Measurements from ENCODE around the gene HMGB2. TPM values are rescaled to one million over a fixed set of nuclear protein-coding genes. Genes with fewer than 3 reads are reported as not detected.
A peak's percentile ranks its signal among the peaks of the same experiment; 100 is the strongest.

Gene HMGB2
- total RNA-seq, 1 donor from 2014 or later: 315 TPM

DNA sequence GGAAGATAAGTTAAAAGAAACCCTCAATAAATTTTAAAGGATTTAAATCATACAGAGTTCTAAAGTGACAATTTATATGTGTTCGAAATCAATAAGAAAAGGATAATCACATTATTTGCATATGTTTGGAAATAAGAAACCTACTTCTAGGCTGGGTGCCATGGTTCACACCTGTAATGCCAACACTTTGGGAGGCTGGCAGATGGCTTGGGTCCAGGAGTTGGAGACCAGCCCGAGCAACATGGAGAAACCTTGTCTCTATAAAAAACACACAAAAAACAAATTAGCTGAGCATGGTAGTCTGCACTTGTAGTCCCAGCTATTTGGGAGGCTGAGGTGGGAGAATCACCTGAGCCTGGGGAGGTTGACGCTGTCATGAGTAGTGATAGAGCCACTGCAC lies 28.5 kb upstream of the HMGB2 start:
- Mint-ChIP-seq H3K9me3 (no peaks in the 10 kb centered on the region), H3K4me3 (no peak overlapping the region), H3K27me3 (peaks cover 5% of the 10 kb centered on the region), H3K27ac (no peak overlapping the region), H3K4me1 (peaks cover 24% of the 10 kb centered on the region), H3K36me3 (ENCODE audit: low read depth) (peaks cover 8% of the 10 kb centered on the region)
- no peak for DNase-seq
- intact Hi-C loops (cut with micrococcal nuclease): no loop called here

DNA sequence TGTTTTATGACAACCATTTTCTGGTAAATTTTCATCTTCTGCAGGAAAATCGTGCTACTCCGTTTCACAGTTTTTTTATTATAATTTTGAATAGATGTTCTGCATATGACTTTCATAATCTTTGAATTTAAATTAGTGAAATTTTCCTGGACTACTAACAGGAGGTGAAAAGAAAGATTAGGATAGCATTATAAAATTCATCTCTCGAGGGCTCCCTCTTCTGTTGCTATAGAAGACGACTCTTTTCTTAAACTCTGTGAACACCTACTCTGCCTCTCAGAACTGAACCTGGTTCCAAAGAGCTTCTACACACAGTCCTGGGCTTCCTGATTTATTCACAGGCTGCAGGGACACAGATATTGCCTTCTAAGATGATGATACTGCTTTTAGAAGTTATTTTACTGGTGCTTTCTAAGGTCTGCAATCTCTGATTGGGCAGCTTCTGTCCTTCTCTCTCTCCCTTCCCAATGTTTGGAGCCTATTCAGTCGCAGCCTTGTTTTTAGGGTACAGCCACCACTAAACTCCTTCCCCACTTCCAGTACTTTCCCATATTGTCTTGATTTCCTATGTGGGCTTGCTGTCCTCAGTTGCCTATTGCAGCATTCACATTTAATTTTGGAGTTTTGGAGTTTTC lies 26.5 kb upstream of the HMGB2 start:
- Mint-ChIP-seq H3K4me1 (peaks cover 10% of the 10 kb centered on the region), H3K27me3 (peaks cover 5% of the 10 kb centered on the region), H3K4me3 (no peak overlapping the region), H3K36me3 (ENCODE audit: low read depth) (peaks cover 8% of the 10 kb centered on the region), H3K9me3 (no peaks in the 10 kb centered on the region), H3K27ac (no peak overlapping the region)
- intact Hi-C loops (cut with micrococcal nuclease): no loop called here
- DNase-seq: no peak

DNA sequence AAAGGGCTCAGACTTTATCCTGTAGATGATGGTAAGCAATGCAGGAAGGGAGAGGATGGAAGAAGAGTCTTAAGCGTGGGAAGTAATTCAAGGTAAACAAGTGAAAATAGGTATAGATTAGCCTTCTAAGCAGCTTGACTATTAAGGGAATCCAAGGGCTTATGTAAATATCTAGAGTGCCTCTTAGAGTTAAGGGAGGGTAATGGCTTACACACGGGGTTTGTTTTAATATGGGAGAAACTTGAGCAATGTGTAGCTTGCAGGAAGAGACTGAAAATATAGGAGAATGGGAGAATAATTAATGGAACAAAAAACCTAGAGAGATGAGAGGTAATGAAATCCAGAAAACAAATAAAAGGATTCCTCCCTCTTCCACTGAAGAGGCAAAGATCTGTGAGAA lies 23.8 kb upstream of the HMGB2 start:
- H3K27ac Mint-ChIP-seq: no peak overlapping the region
- H3K4me3 Mint-ChIP-seq: no peak overlapping the region
- DNase-seq: no peak
- H3K27me3 Mint-ChIP-seq: peaks cover 16% of the 10 kb centered on the region
- peaks cover 2% of the 10 kb centered on the region for H3K4me1 Mint-ChIP-seq
- peaks cover 3% of the 10 kb centered on the region for H3K36me3 Mint-ChIP-seq (ENCODE audit: low read depth)
- intact Hi-C loops (cut with micrococcal nuclease): no loop called here
- H3K9me3 Mint-ChIP-seq: no peaks in the 10 kb centered on the region

DNA sequence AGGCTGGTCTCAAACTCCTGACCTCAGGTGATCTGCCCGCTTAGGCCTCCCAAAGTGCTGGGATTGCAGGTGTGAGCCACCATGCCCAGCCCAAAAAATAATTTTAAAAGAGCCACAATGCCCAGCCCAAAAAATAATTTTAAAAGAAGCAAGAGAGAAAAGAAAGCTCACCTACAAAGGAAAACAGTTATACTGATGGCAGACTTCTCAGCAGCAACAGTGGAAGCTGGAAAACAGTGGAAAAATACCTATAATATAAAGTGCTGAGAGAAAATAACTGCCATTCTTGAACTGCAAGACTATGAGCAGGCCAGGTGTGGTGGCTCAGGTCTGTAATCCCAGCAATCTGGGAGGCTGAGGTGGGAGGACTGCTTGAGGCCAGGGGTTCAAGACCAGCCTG lies 13.3 kb upstream of the HMGB2 start:
- Mint-ChIP-seq H3K36me3 (ENCODE audit: low read depth) (peaks cover 8% of the 10 kb centered on the region), H3K4me3 (no peak overlapping the region), H3K27ac (no peak overlapping the region), H3K4me1 (peaks cover 2% of the 10 kb centered on the region), H3K9me3 (peaks cover 4% of the 10 kb centered on the region), H3K27me3 (peaks cover 18% of the 10 kb centered on the region)
- intact Hi-C loops (cut with micrococcal nuclease): no loop called here
- no peak for DNase-seq

DNA sequence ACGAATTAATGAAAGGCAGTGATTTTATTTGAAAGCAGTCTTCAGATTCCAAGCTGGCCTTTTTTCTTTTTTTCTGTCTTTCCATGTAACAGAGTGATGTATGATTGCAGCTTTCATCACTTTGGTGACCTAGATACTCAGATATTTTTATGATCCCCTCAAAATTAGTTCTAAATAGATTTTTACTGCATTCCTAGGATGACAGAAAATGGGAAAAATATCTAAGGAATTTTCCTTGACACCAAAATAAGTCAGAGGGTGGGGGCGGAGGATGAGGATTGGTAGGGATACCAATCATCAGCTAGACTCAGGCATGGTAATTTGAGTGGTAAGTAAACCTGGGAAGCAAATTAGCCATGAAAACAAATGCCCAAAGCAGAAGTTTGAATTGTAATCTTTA lies 11.9 kb upstream of the HMGB2 start:
- no peak overlapping the region for H3K27ac Mint-ChIP-seq
- peaks cover 18% of the 10 kb centered on the region for H3K27me3 Mint-ChIP-seq
- H3K4me1 Mint-ChIP-seq: peaks cover 2% of the 10 kb centered on the region
- intact Hi-C loops (cut with micrococcal nuclease): no loop called here
- no peak for DNase-seq
- H3K36me3 Mint-ChIP-seq (ENCODE audit: low read depth): peaks cover 8% of the 10 kb centered on the region
- H3K9me3 Mint-ChIP-seq: peaks cover 4% of the 10 kb centered on the region
- H3K4me3 Mint-ChIP-seq: no peak overlapping the region

DNA sequence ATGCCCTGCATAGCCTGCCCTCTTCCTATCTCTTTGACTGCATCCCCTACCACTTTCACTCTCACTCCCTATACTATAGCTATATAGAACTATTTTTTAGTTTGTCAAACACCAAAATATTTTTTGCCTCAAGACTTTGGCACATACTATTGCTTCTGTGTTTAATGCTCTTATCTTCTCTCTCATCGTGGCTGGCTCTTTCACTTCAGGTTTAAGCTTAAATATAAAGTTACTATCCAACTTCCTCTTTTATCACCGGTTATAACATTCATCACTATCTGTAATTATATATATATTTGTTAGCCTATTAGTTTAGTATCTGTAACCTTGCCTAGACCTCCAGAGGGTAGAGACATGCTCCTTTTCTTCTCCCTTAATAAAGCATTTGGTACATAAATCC lies 11.5 kb upstream of the HMGB2 start:
- intact Hi-C loops (cut with micrococcal nuclease): loop anchor here (2.0 kb wide), 1 partner anchor 19 kb away; no protein-coding TSS in a partner anchor
- no peak overlapping the region for H3K4me3 Mint-ChIP-seq
- no peak for DNase-seq
- H3K4me1 Mint-ChIP-seq: peaks cover 2% of the 10 kb centered on the region
- H3K27ac Mint-ChIP-seq: no peak overlapping the region
- peaks cover 6% of the 10 kb centered on the region for H3K36me3 Mint-ChIP-seq (ENCODE audit: low read depth)
- peaks cover 16% of the 10 kb centered on the region for H3K27me3 Mint-ChIP-seq
- H3K9me3 Mint-ChIP-seq: peaks cover 2% of the 10 kb centered on the region

DNA sequence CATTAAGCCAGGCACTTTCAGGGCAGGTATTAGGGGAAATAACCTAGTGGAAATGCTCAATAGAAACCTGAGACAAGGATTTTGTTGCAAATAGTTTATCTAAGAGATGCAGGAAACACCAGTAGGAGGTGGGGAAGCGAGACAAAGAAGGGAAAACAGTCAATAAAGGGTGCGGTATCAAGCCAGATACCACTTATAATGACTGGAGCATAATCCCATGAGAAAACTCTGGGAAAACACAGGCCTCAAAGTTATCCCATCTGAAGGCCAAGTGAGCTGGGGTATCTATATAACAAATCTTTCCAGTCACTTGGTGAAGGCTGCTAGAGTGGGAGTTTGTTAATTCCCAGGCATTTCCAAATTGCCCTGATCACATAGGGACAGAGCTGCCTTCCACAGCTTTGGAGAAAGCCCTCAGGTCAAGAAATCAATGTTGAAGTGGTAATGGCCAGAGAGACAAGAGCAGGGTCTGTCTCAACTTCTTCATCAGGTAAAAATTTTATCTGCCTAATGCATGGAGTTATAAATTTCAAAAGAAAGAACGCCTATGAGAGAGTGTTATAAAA lies 9.8 kb upstream of the HMGB2 start:
- Mint-ChIP-seq H3K27me3 (peaks cover 9% of the 10 kb centered on the region), H3K4me1 (peaks cover 2% of the 10 kb centered on the region), H3K27ac (no peak overlapping the region), H3K36me3 (ENCODE audit: low read depth) (no peaks in the 10 kb centered on the region), H3K4me3 (no peak overlapping the region), H3K9me3 (no peaks in the 10 kb centered on the region)
- intact Hi-C loops (cut with micrococcal nuclease): loop anchor here (2.0 kb wide), 1 partner anchor 21 kb away; no protein-coding TSS in a partner anchor
- DNase-seq: no peak

DNA sequence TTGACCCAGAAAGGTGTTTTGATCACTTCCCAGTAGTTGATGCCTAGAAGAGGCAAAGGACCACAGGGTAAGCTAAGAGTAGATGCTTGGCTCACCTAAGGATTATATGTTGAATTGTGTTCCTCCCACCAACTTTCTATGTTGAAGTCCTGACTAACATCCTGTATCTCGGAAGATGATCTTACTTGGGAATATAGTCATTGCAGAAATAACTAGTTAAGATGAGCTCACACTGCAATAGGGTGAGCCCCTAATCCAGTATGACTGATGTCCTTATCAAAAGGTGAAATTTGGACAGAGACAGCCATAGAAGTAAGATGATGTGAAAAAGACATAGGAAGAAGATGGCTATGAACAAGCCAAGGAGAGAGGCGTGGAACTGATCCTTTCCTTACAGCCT lies 3.3 kb upstream of the HMGB2 start:
- Mint-ChIP-seq H3K36me3 (ENCODE audit: low read depth) (peaks cover 18% of the 10 kb centered on the region), H3K4me1 (peaks cover 31% of the 10 kb centered on the region), H3K27me3 (no peaks in the 10 kb centered on the region), H3K9me3 (no peaks in the 10 kb centered on the region), H3K4me3 (no peak overlapping the region), H3K27ac (no peak overlapping the region)
- intact Hi-C loops (cut with micrococcal nuclease): no loop called here
- no peak for DNase-seq

DNA sequence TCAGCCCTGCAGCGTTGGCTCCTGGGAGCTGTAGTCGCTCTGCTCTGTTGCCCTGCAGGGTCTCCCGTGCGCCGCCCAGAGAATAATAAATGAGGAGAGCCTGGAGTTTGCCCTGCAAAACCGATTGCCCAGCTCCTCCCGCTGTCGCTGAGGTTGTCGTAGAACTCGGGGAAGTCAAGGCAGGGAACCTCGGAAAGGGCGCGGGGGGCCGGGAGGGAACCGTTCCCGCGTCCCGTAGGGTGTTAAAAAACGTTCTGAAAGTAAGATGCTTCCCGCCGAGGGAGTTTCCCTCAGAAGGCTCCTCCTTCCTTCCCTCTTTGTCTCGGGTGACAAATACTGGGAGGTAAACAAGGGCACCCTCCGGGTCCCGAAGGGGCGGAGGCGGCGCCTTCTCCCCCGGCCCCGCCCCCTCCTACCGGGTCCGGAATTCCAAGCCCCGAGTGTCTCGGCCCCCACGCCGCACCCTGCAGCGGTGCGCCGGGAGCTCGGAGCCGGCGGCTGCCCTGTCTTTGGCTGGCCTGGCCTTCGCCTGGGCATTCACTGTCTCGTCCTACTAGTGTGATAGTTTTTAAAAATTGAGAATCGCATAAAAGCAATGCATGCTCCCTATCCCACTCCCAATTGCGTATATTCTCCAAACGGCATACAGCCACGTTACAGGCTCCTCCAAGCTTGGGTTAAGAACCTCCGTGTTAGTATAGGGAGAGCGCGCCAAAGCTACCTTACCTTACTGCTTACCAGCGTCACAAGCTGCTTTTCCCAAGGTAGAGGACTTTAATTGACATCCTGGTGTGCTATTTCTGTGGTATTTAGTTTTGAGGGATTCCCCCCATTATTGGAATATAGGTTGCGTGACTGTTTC lies 964 bp upstream of the HMGB2 start:
- peak overlapping the region; percentile 97 for H3K4me3 Mint-ChIP-seq
- peaks cover 33% of the 10 kb centered on the region for H3K36me3 Mint-ChIP-seq (ENCODE audit: low read depth)
- intact Hi-C loops (cut with micrococcal nuclease): loop anchor here (1.0 to 5.0 kb wide), 3 partner anchors 35 to 947 kb away; partner anchors contain the start of genes CEP44, FBXO8, GALNT7 and SAP30
- peaks cover 44% of the 10 kb centered on the region for H3K4me1 Mint-ChIP-seq
- peak overlapping the region; percentile 100 for H3K27ac Mint-ChIP-seq
- H3K9me3 Mint-ChIP-seq: no peaks in the 10 kb centered on the region
- DNase-seq: peak; percentile 89
- H3K27me3 Mint-ChIP-seq: no peaks in the 10 kb centered on the region

DNA sequence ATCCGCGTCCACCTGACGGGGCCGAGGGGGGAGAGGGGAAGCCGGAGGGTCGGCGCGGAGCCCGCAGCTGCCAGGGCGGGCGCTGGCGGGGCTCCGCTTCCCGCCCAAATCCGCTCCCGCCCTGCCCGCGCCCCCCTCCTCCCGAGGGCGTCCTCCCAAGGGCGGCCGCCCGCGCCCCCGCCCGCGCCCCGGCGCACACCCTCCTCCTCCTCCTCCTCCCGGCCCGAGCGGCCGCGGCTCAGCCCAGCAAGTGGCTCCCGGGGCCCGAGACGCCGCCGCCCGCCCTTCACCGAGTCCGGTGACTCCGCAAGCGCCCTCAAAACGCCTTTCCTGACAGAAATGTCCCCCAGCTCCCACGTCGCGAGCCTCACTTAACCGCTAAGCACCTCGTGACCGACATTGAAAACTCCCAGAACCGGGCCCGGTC lies 487 bp downstream of the HMGB2 start:
- peaks cover 41% of the 10 kb centered on the region for H3K36me3 Mint-ChIP-seq (ENCODE audit: low read depth)
- DNase-seq: no peak
- H3K27ac Mint-ChIP-seq: peak overlapping the region; percentile 100
- H3K27me3 Mint-ChIP-seq: no peaks in the 10 kb centered on the region
- peak overlapping the region; percentile 97 for H3K4me3 Mint-ChIP-seq
- H3K9me3 Mint-ChIP-seq: no peaks in the 10 kb centered on the region
- intact Hi-C loops (cut with micrococcal nuclease): loop anchor here (1.0 to 5.0 kb wide), 3 partner anchors 37 to 949 kb away; partner anchors contain the start of genes CEP44, FBXO8, GALNT7 and SAP30
- H3K4me1 Mint-ChIP-seq: peaks cover 47% of the 10 kb centered on the region

DNA sequence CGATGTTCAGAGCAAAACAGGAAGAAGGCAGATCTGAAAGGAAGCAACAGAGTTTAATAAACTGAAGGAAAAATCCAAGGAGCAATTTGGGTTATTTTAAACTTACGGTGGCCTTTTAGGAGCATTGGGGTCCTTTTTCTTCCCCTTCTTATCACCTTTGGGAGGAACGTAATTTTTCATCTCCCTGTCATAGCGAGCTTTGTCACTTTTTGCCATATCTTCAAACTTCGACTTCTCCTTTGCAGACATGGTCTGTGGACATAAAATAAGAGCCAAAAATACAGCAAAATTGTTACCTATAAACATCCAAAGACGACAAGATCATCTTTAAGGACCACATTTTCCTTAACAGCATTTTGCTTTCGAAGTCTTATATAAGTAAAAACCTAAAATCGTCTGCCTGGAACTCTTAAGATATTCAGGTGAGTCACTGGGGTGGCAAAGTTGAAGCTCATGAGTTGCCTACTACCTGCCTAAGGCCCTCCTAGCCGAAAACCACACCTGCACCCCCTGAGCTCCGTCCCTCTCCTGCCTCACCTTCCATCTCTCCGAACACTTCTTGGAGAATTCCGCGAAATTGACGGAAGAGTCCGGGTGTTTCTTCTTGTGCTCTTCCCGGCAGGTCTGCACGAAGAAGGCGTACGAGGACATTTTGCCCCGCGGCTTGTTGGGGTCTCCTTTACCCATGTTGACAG lies 1.0 kb downstream of the HMGB2 start:
- no peak for DNase-seq
- Mint-ChIP-seq H3K4me1 (peaks cover 47% of the 10 kb centered on the region), H3K4me3 (peak overlapping the region; percentile 97), H3K27me3 (no peaks in the 10 kb centered on the region), H3K9me3 (no peaks in the 10 kb centered on the region), H3K27ac (peak overlapping the region; percentile 93), H3K36me3 (ENCODE audit: low read depth) (peaks cover 41% of the 10 kb centered on the region)
- intact Hi-C loops (cut with micrococcal nuclease): loop anchor here (5.0 kb wide), 1 partner anchor 949 kb away; the partner anchor contains the start of genes CEP44 and FBXO8

DNA sequence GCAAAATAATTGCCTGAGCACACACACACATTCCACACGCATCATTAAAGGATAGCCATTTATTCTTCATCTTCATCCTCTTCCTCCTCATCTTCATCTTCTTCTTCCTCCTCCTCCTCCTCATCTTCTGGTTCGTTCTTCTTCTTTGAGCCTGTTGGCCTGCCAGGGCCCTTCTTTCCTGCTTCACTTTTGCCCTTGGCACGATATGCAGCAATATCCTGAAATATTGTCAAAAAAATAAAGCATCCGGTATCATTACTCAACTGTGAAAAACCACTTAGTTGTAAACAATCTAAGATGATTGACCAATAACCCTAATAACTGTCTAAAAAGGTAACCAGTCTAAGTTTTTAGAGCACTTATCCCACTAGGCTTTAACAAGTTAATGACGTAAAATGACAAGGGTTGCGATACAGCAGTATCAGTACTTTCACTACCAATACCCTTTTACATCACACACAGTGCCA lies 2.1 kb downstream of the HMGB2 start:
- peak overlapping the region; percentile 97 for H3K4me3 Mint-ChIP-seq
- H3K4me1 Mint-ChIP-seq: peaks cover 40% of the 10 kb centered on the region
- H3K27ac Mint-ChIP-seq: peak overlapping the region; percentile 93
- no peaks in the 10 kb centered on the region for H3K27me3 Mint-ChIP-seq
- no peak for DNase-seq
- H3K9me3 Mint-ChIP-seq: no peaks in the 10 kb centered on the region
- intact Hi-C loops (cut with micrococcal nuclease): loop anchor here (5.0 kb wide), 1 partner anchor 950 kb away; the partner anchor contains the start of genes CEP44 and FBXO8
- H3K36me3 Mint-ChIP-seq (ENCODE audit: low read depth): peaks cover 44% of the 10 kb centered on the region

DNA sequence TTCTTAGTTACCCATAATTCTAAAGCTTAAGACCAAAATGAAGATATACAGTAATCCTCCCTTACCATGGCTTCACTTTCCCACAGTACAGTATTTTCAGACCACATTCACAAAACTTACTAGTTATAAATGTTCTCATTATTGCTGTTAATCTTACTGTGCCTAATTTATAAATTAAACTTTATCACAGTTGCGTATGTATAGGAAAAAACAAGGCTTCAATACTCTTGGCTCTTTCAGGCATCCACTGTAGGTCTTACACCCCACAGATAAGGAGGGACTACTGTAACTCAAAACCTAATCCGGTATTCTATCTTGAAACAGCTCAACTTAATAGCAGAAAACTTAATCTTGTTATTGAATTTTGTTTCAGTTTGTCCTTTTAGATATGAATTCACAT lies 3.6 kb downstream of the HMGB2 start:
- Mint-ChIP-seq H3K9me3 (no peaks in the 10 kb centered on the region), H3K27me3 (no peaks in the 10 kb centered on the region), H3K36me3 (ENCODE audit: low read depth) (peaks cover 50% of the 10 kb centered on the region), H3K4me1 (peaks cover 37% of the 10 kb centered on the region), H3K27ac (peak overlapping the region; percentile 3), H3K4me3 (peak overlapping the region; percentile 33)
- intact Hi-C loops (cut with micrococcal nuclease): loop anchor here (5.0 kb wide), 1 partner anchor 952 kb away; the partner anchor contains the start of genes CEP44 and FBXO8
- DNase-seq: no peak
